ENCODE results near the gene ADGRE2. TPM values are rescaled to one million over a fixed set of nuclear protein-coding genes. Genes with fewer than 3 reads are reported as not detected.
"Not testable (repeated sequence)": the region's sequence is repeated elsewhere in the genome, so short reads cannot be mapped to it uniquely, and the experiment has no call there.

The ADGRE2 gene
- total RNA-seq = 10 to 100 TPM in 3 of 4 donors, 1 to 10 TPM in 1; 8.1 to 14.3 (median 12.9) TPM

GRCh38 chr19:14778110-14778845 is at the start of gene ADGRE2:
Gene ADGRE2 (minus strand): TSS chr19:14778560. CDS start chr19:14776756, 1,804 bp downstream.
- H3K27ac ChIP-seq, H3K36me3 ChIP-seq, H3K9me3 ChIP-seq, H3K4me3 ChIP-seq, H3K27me3 ChIP-seq: not testable (repeated sequence)
- 65% methylated on average over 12 of the region's 12 CpGs for WGBS
- peaks cover 13% of the 10 kb centered on the region for H3K4me1 ChIP-seq
- peak in 1 of 2 donors; percentile 26 for DNase-seq (ENCODE audit: low spot score in 2 of 2)

- TF ChIP-seq EP300 (IDR thresholded peaks at IDR 0.05) = no peak
- Histone ChIP-seq H3K4me3 (no peak overlapping the region), H3K27me3 (no peaks in the 10 kb centered on the region), H3K4me1 (no peaks in the 10 kb centered on the region), H3K27ac (no peak overlapping the region), H3K9me3 (no peaks in the 10 kb centered on the region), H3K36me3 (no peaks in the 10 kb centered on the region)
- no peak for DNase-seq (ENCODE audit: low spot score in 2 of 2)
- 71% methylated on average over 2 of the region's 2 CpGs for WGBS
Observed at GRCh38 chr19:14826006-14826405, 47.6 kb upstream of the ADGRE2 start.

- Histone ChIP-seq H3K4me3 (no peak overlapping the region), H3K36me3 (no peaks in the 10 kb centered on the region), H3K27me3 (no peaks in the 10 kb centered on the region), H3K27ac (no peak overlapping the region), H3K9me3 (no peaks in the 10 kb centered on the region), H3K4me1 (no peaks in the 10 kb centered on the region)
- WGBS = 53% methylated on average over 6 of the region's 6 CpGs
- no peak for DNase-seq (ENCODE audit: low spot score in 2 of 2)
- TF ChIP-seq POLR2AphosphoS5 (IDR thresholded peaks at IDR 0.05) (no peak), EP300 (IDR thresholded peaks at IDR 0.05) (no peak), CTCF (IDR thresholded peaks at IDR 0.05) (no peak), POLR2A (IDR thresholded peaks at IDR 0.05) (no peak)
Observed at GRCh38 chr19:14821937-14822336, 43.6 kb upstream of the ADGRE2 start.

- no peaks in the 10 kb centered on the region for H3K4me1 ChIP-seq
- no peaks in the 10 kb centered on the region for H3K27me3 ChIP-seq
- no peak overlapping the region for H3K4me3 ChIP-seq
- no peak overlapping the region for H3K27ac ChIP-seq
- TF ChIP-seq POLR2AphosphoS5 (IDR thresholded peaks at IDR 0.05) = no peak
- no peak for TF ChIP-seq CTCF (IDR thresholded peaks at IDR 0.05)
- no peak for TF ChIP-seq EP300 (IDR thresholded peaks at IDR 0.05)
- TF ChIP-seq POLR2A (IDR thresholded peaks at IDR 0.05) = no peak
- no peak for DNase-seq (ENCODE audit: low spot score in 2 of 2)
- no peaks in the 10 kb centered on the region for H3K9me3 ChIP-seq
- H3K36me3 ChIP-seq = no peaks in the 10 kb centered on the region
- 78% methylated on average over 8 of the region's 8 CpGs for WGBS
Observed at GRCh38 chr19:14818588-14818987, 40.2 kb upstream of the ADGRE2 start.

GRCh38 chr19:14817052-14817451 is 38.7 kb upstream of the ADGRE2 start:
- no peak for DNase-seq (ENCODE audit: low spot score in 2 of 2)
- H3K27me3 ChIP-seq = no peaks in the 10 kb centered on the region
- no peaks in the 10 kb centered on the region for H3K9me3 ChIP-seq
- H3K4me1 ChIP-seq = no peaks in the 10 kb centered on the region
- WGBS = 75% methylated on average over 3 of the region's 3 CpGs
- no peak for TF ChIP-seq POLR2AphosphoS5 (IDR thresholded peaks at IDR 0.05)
- no peak for TF ChIP-seq CTCF (IDR thresholded peaks at IDR 0.05)
- no peak for TF ChIP-seq POLR2A (IDR thresholded peaks at IDR 0.05)
- no peak for TF ChIP-seq EP300 (IDR thresholded peaks at IDR 0.05)
- H3K4me3 ChIP-seq = no peak overlapping the region
- no peak overlapping the region for H3K27ac ChIP-seq
- no peaks in the 10 kb centered on the region for H3K36me3 ChIP-seq

GRCh38 chr19:14814982-14815652 is 36.8 kb upstream of the ADGRE2 start:
- H3K36me3 ChIP-seq = no peaks in the 10 kb centered on the region
- H3K4me1 ChIP-seq = no peaks in the 10 kb centered on the region
- no peak overlapping the region for H3K4me3 ChIP-seq
- TF ChIP-seq CTCF (IDR thresholded peaks at IDR 0.05) (no peak), EP300 (IDR thresholded peaks at IDR 0.05) (no peak), POLR2A (IDR thresholded peaks at IDR 0.05) (no peak), POLR2AphosphoS5 (IDR thresholded peaks at IDR 0.05) (no peak)
- H3K9me3 ChIP-seq = no peaks in the 10 kb centered on the region
- WGBS = 81% methylated on average over 2 of the region's 2 CpGs
- H3K27me3 ChIP-seq = no peaks in the 10 kb centered on the region
- H3K27ac ChIP-seq = no peak overlapping the region
- no peak for DNase-seq (ENCODE audit: low spot score in 2 of 2)

Data from suprapubic skin (tissue), 4 donors.